GM10266 (cell line): ENCODE results near the gene CD3E.

Experiments
- DNase-seq: peaks from one replicate; pipeline ENCODE4 v3.0.0; 2012; ENCODE audit errors: extremely low spot score
- CTCF ChIP-seq: IDR thresholded peaks from 2 replicates; pipeline ENCODE4 v1.5.1; 2012; ENCODE audit warnings: mild to moderate bottlenecking, low read depth; ENCODE audit not compliant: control insufficient read depth, insufficient read depth; ENCODE audit errors: missing control alignments

CD3E gene

GRCh38 chr11:118304568-118305248 is at the start of gene CD3E:
Gene CD3E, plus strand, starts transcription at chr11:118304730. Its CDS starts 223 bp downstream, at chr11:118304953.
- TF ChIP-seq CTCF: no peak
- DNase-seq: no peak

DNA sequence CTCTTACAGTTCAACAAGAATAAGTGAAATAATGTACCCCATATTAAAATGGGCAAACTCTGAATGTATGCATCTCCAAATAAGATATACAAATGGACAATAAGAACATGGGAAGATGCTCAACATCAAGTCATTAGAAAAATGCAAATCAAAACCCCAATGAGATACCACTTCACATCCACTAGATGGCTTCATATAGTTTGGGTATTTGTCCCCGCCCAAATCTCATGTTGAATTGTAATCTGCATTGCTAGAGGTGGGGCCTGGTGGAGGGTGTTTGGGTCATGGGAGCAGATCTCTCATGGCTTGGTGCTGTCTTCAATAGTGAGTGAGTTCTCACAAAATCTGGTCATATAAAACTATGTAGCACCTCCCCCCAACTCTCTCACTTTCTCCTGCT is 46.1 kb upstream of the CD3E start:
- TF ChIP-seq CTCF: no peak
- DNase-seq: no peak

- no peak for DNase-seq
- no peak for TF ChIP-seq CTCF
These were observed 45.4 kb upstream of the CD3E start for GRCh38 chr11:118259138-118259537.

- DNase-seq: no peak
These were observed 44.2 kb upstream of the CD3E start for GRCh38 chr11:118260353-118260752.

DNA sequence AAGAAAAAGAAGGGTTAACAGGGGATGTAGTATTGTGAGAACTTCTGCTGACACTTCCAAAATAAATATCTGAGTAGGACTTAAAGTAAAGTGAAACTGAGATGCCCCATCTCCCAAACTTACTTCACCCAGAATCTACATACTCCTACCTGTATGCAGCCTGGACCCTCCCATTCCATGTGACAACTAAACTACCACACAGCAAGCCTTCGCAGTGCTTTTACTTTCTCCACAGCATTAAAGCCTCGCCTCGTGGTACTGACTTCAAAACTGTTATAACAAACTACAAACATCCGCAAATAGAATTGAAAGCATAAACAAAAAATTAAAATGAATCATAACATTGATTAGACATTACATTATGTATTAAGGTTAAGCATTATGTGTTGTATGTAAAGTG is 41.4 kb upstream of the CD3E start:
- no peak for TF ChIP-seq CTCF
- no peak for DNase-seq

More at GRCh38 chr11:118260353-118260752, 44.2 kb upstream of the CD3E start:
- TF ChIP-seq CTCF: no peak

DNA sequence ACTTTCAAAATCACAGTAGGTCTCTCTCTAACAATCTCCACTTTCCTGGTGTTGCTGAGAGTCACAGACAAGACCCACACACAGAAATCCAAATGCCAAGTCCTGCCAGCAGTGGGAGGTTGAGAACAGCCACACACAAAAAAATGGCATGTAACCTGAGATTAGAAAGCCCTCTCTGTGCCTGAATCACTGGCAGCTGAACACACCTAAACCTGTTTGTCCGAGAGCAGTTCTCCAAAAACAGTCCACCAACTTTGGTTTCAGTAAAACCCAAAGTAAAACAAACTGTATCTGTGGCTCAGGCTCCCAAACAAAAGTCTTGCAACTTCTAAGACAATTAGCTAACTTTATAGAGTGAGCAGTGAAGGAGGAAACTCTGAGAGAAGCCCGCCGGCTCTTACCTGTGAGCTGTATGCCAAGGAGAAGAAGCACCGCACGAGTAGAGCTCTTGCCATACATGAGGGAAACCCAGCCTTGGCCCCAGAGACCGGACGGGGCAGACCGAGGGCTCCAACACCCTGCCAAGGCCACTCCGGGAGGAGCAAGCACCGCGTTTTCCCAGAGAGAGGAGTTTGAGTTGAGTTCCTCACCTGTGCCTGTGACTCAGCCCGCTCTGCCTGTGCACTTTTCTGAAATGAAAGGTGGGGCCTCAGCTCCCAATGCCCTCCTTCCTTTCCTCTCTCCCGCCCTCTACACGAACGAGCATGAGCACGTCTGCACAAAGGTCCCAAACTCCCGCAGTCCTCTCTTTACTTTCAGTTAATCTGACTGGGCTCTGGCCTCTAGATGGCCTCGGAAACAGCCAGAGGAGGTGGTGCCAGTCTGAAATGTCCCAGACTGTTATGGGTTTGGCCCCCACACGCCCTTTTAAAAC is 40.6 kb upstream of the CD3E start, which contains the start of gene MPZL2:
MPZL2 (minus strand) TSS at position 603 of the 874 bp plus-strand sequence; CDS start at position 459, 144 bp downstream.
- no peak for DNase-seq

More for the DNA sequence above, 40.6 kb upstream of the CD3E start, which contains the start of gene MPZL2:
- TF ChIP-seq CTCF: no peak
